ENCODE measurements around the gene TK2. TPM values are rescaled to one million over a fixed set of nuclear protein-coding genes. Genes with fewer than 3 reads are reported as not detected.

The TK2 gene
- total and polyA plus RNA-seq, 9 of the 15 experiments (the other 6 are each of a cell fraction or from before 2014, with no cell fraction given): 1.1 to 10.2 (median 5.3) TPM

DNA sequence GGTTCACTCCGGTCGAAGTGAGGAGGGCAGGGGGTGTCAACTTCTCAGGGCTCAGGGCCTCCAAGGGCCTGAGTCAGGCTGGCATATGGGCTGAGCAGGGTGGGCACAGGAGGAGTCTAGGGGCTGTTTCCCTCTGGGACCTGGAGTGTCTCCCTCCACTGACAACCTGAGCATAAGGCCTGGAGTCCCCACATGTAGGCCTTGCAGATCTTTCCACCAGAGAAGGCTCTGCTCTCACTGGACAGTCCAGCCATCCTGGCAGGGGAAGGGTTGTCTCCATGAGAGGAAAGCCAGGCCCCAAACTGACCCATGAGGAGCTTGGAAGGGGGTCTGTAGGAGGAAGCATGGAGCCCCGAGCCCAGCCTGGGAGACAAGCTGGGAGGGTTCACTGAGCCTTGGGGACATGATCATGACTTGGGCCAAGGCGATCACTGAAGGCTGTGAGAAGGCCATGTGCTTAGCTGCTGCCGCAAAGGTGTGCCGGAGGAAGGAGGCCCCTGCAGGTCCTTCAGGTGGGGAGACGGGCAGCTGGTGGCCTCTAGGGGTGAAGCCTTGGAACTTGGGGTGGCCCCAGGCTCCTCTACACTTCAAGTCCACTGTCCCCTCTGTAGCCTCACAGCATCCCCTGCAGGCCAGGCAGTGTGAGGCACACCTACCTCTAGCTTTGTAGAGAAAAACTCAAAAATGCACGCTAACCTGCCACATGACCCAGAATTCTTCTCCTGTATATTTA is 39.2 kb upstream of the TK2 start (continued):
- TF ChIP-seq RBBP5 (IDR thresholded peaks at IDR 0.05; ENCODE audit: borderline replicate concordance, insufficient read depth, low read length, poor library complexity, severe bottlenecking): no peak
- TF ChIP-seq, protein P1, sequence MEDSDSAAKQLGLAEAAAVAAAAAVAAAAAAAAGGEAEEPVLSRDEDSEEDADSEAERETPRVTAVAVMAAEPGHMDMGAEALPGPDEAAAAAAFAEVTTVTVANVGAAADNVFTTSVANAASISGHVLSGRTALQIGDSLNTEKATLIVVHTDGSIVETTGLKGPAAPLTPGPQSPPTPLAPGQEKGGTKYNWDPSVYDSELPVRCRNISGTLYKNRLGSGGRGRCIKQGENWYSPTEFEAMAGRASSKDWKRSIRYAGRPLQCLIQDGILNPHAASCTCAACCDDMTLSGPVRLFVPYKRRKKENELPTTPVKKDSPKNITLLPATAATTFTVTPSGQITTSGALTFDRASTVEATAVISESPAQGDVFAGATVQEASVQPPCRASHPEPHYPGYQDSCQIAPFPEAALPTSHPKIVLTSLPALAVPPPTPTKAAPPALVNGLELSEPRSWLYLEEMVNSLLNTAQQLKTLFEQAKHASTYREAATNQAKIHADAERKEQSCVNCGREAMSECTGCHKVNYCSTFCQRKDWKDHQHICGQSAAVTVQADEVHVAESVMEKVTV (CRISPR knock-in tag; IDR thresholded peaks at IDR 0.05): peak; percentile 95
- TF ChIP-seq, protein P2, sequence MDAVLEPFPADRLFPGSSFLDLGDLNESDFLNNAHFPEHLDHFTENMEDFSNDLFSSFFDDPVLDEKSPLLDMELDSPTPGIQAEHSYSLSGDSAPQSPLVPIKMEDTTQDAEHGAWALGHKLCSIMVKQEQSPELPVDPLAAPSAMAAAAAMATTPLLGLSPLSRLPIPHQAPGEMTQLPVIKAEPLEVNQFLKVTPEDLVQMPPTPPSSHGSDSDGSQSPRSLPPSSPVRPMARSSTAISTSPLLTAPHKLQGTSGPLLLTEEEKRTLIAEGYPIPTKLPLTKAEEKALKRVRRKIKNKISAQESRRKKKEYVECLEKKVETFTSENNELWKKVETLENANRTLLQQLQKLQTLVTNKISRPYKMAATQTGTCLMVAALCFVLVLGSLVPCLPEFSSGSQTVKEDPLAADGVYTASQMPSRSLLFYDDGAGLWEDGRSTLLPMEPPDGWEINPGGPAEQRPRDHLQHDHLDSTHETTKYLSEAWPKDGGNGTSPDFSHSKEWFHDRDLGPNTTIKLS (IDR thresholded peaks at IDR 0.05; ENCODE audit: borderline replicate concordance, low read depth): no peak
- TF ChIP-seq C11orf30 (IDR thresholded peaks at IDR 0.05; ENCODE audit: low read depth): no peak
- TF ChIP-seq RCOR1 (IDR thresholded peaks at IDR 0.05; ENCODE audit: borderline replicate concordance in 1 of 2, low read depth in 2 of 2, low read length in 2 of 2): 0 out of 4 replicates have a peak, but pooled peaks of 1 of the 2 experiments have one; percentile 34
- no peak for TF ChIP-seq BRD4 (IDR thresholded peaks at IDR 0.05)
- TF ChIP-seq, protein P3, sequence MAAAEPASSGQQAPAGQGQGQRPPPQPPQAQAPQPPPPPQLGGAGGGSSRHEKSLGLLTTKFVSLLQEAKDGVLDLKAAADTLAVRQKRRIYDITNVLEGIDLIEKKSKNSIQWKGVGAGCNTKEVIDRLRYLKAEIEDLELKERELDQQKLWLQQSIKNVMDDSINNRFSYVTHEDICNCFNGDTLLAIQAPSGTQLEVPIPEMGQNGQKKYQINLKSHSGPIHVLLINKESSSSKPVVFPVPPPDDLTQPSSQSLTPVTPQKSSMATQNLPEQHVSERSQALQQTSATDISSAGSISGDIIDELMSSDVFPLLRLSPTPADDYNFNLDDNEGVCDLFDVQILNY (CRISPR knock-in tag; IDR thresholded peaks at IDR 0.05): 0 out of 2 replicates have a peak, but pooled peaks have one; percentile 43
- peak; percentile 90; the same call in 1 of the 2 replicates for TF ChIP-seq STAG1 (CRISPR knock-in tag; IDR thresholded peaks at IDR 0.05; ENCODE audit: borderline replicate concordance)
- peak in 1 of 2 experiments; percentile 21; a peak in 1 of 4 replicates for TF ChIP-seq MAZ (CRISPR knock-in tag; conservative IDR thresholded peaks at IDR 0.05 in 1 of 2, IDR thresholded peaks at IDR 0.05 in 1 of 2)
- no peak for TF ChIP-seq NCOR1 (IDR thresholded peaks at IDR 0.05)
- TF ChIP-seq, protein P4, sequence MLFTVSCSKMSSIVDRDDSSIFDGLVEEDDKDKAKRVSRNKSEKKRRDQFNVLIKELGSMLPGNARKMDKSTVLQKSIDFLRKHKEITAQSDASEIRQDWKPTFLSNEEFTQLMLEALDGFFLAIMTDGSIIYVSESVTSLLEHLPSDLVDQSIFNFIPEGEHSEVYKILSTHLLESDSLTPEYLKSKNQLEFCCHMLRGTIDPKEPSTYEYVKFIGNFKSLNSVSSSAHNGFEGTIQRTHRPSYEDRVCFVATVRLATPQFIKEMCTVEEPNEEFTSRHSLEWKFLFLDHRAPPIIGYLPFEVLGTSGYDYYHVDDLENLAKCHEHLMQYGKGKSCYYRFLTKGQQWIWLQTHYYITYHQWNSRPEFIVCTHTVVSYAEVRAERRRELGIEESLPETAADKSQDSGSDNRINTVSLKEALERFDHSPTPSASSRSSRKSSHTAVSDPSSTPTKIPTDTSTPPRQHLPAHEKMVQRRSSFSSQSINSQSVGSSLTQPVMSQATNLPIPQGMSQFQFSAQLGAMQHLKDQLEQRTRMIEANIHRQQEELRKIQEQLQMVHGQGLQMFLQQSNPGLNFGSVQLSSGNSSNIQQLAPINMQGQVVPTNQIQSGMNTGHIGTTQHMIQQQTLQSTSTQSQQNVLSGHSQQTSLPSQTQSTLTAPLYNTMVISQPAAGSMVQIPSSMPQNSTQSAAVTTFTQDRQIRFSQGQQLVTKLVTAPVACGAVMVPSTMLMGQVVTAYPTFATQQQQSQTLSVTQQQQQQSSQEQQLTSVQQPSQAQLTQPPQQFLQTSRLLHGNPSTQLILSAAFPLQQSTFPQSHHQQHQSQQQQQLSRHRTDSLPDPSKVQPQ (CRISPR knock-in tag; IDR thresholded peaks at IDR 0.05; ENCODE audit: borderline replicate concordance): no peak
- no peak for TF ChIP-seq SNRNP70 (optimal IDR thresholded peaks at IDR 0.05; ENCODE audit: low read depth, low read length)
- no peak for TF ChIP-seq NBN (IDR thresholded peaks at IDR 0.05; ENCODE audit: low read depth)
- TF ChIP-seq TOE1 (IDR thresholded peaks at IDR 0.05; ENCODE audit: borderline replicate concordance): no peak
- TF ChIP-seq TOE1 (CRISPR knock-in tag; IDR thresholded peaks at IDR 0.05; ENCODE audit: borderline replicate concordance, low read depth): no peak
- TF ChIP-seq, protein P5, sequence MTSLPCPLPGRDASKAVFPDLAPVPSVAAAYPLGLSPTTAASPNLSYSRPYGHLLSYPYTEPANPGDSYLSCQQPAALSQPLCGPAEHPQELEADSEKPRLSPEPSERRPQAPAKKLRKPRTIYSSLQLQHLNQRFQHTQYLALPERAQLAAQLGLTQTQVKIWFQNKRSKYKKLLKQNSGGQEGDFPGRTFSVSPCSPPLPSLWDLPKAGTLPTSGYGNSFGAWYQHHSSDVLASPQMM (CRISPR knock-in tag; IDR thresholded peaks at IDR 0.05): no peak
- TF ChIP-seq CREM (IDR thresholded peaks at IDR 0.05; ENCODE audit: low read depth): peak; percentile 40; the same call in 1 of the 2 replicates
- no peak for TF ChIP-seq ZNF24 (IDR thresholded peaks at IDR 0.05)
- TF ChIP-seq ZNF384 (IDR thresholded peaks at IDR 0.05; ENCODE audit: low read depth, low read length): peak; percentile 59
- 0 out of 2 replicates have a peak, but pooled peaks have one; percentile 50 for TF ChIP-seq CC2D1A (IDR thresholded peaks at IDR 0.05)
